HG02623 (cell line): ENCODE results near the gene RHBDD3.
A peak's percentile ranks its signal among the peaks of the same experiment; 100 is the strongest.

Experiments
- ATAC-seq: cut with Tn5 transposase; IDR thresholded peaks from one replicate; pipeline ENCODE4 v1.9.1; 2021; ENCODE audit warnings: moderate library complexity; ENCODE audit not compliant: unreplicated experiment

The RHBDD3 gene

DNA sequence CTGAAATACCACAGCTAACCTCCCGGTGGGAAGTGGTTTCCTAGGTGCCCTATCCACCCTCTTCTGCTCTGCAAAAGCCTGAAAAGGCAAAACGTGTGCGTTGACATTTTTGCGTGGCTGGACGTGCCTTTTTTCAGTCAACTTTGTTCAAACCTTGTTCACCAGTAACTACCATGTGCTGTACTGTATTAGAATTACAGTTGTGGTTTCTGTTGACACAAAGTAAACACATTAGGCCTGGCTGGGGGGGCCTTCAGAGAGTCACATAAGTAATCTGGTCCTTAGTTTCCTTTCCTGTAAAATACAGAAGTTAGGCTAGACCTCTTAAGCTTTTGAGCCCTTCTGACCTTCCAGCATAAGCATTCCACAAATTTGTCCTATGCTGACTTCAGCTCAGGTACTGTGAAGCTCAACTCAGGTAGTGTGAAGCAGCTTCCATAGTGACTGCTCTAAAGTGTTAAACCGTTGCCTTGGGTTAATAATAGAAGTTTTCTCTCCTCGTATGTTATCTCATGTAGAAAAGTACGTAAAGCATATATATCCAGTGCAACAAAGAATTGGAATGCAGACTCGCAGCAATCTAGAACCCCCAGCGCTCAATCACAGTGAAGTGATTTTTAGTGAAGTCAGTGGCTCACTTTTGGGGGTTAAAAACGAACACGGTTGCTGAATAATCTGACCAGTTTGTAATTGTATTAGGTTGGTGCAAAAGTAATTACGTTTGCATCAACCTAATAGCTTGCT lies 2.1 kb upstream of the RHBDD3 start:
- ATAC-seq = no peak

DNA sequence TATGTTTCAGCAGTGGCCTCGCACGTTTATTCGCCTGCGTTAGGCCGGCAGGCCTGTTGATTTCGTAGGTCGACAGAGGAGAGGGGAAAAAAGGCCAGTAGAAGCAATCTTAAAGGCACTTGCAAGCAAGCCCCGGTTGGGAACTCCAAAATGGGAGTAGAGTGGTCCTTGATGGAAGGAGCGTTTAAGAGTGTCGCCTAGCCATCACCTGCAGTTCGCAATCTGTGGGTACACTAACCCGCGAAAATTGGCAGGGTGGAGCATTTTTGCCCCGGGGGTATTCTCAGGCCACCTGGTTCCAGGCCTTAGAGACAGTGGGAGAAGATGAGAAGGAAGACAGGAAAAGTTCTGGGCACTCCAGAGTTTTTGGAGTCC lies 1.4 kb upstream of the RHBDD3 start:
- no peak for ATAC-seq

DNA sequence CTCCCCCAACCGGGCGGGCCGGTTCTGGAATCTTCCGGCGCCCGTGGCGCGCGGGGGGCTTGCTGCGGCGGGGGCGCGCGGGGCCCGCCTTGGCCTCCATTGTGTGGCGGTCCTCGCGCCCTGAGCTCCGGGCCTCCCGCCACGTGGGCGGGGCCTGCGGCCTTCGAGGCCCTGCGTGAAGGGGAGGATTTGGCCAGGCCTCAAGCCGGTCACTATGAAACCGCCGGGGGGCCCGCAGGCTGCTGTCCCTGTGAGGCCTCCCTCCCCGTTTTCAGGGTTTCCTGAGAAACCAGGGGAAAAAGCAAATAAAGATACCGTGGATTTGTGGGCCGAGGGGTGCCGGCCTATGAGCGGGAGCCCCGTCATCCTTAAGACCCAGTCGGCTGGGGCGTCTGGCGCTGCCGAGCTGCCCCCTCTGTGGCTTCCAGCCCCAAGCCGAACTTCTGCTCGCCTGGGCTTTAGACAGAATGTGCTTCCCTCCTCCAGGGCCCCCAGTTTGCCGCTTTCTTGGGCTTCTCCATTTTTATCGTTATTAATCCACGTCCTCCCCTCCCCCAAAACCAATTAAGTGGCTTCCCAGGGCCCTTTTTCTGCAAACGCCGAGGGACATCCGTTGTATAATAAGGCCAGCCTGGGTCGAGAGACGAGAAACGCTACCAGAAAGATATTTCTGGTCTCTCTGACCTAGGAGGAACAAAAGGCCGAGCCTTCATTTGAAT lies 889 bp upstream of the RHBDD3 start:
- ATAC-seq = peak; percentile 9

DNA sequence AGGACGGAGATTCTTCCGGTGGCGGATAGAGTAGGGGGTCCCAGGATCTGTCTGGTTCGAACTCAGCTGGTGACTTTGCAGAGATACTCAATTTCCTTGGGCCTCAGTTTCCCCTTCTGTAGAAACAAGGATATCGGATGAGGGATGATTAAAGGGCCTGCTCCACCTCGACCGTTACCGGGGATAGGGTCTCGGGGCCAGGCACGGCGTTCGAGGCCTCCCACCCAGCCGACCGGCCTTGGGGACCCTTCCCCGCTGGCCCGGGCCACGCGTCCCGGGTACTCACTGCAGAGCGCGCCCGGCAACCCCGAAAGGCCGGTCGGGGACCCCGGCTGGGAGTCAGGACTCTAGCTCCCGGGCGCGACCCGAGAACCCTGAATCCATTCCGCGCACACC lies 321 bp downstream of the RHBDD3 start:
- ATAC-seq = no peak

DNA sequence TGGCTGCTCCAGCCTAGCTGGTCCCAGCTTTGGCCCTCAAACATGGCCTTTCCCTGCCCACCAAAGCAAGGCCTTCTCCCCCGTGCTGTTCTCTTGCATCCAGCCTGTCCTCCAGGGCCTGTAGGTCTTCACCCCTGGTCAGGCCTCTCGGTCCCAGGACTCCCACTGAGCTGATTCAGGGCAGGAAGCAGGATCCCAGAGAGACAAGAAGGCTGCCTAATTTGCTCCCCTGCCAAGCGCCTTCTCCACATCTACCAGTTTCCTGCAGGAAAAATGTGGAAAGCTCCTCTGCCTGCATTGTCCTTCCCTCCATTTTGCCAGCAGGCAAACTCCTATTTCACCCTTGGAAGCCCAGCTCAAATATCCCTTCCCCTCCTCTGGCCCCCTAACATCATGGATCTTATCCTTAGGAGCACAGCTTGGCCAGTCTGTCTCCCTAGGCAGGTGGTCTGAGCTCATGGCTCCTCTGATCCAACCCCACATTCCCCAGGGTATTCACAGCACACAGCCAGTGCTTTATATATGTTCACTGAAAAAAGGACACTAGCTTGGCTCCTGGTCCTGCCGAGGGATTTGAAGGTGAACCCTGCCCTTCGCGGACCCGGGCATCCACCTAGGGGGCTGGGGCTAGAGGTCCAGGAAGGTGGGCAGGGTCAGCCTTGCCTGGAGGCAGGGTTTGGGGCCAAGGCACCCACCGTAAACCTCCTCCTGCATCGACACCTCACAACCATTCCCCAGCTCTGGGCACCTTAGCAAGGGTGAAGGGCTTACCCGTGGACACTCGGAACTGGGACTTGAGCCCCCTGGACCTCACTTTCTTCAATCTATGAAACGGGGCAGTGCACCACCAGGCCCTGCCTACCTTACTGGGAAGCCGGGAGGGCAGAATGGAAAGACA lies 968 bp downstream of the RHBDD3 start:
- ATAC-seq = no peak

DNA sequence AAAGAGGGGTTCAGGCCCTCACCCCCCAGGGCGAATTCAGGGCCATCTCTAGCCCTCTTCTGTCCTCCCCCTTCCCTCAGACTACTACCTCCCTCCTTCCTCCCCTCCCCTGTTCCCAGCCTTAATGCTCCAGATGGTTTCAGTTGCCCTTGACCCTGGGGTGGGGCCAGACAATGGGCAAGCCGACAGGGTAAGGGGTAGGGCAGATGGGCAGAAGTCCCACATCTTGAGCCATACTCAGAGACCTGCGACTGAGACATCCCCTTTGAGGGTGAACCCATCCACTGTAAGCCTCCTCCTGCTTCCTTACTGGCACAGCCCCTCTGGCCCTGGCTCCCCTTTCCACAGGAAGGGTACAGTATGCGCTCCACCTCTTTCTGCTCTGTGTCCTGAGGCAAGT lies 1.9 kb downstream of the RHBDD3 start:
- no peak for ATAC-seq

DNA sequence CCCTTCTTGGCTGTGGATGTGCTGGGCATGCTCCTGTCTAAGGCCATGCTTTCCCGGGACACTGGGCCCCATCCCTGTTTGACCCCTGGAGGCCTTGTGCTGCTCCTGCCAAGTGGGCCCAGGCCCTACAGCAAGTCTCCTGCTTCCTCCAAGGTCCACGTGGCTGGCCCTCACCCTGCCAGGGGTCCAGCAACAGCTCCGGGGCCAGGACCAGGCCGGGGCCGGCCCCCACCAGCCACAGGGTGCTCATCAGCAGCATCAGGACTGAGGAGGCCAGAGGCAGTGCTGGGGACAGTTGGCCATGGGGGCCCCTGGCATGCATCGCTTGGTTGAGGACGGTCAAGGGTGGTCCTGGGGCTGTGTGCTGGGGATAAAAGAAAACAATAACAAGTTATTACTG lies 2.5 kb downstream of the RHBDD3 start:
- no peak for ATAC-seq

DNA sequence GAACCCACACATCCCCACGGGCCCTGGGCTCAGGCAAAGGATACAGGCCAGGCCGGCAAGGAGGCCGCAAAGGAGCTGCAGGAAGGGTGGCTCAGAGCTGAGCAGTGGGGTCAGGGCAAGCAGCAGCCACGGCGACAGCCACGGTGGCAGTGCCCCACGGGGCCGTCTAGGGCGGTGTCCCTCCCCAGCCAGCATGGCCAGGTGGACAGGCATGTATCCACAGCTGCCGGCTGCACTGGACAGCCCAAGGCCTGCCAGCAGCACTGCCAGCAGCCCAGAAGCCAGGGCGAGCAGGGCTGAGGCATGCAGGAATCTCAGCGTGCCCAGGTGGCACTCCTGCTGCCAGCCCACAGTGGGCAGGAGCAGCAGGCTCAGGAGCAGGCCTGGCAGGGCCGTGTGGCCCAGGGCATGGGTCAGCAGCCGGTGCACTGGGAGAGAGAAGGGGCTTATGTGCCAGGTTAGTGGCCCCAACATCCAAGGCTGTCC lies 3.9 kb downstream of the RHBDD3 start:
- no peak for ATAC-seq

DNA sequence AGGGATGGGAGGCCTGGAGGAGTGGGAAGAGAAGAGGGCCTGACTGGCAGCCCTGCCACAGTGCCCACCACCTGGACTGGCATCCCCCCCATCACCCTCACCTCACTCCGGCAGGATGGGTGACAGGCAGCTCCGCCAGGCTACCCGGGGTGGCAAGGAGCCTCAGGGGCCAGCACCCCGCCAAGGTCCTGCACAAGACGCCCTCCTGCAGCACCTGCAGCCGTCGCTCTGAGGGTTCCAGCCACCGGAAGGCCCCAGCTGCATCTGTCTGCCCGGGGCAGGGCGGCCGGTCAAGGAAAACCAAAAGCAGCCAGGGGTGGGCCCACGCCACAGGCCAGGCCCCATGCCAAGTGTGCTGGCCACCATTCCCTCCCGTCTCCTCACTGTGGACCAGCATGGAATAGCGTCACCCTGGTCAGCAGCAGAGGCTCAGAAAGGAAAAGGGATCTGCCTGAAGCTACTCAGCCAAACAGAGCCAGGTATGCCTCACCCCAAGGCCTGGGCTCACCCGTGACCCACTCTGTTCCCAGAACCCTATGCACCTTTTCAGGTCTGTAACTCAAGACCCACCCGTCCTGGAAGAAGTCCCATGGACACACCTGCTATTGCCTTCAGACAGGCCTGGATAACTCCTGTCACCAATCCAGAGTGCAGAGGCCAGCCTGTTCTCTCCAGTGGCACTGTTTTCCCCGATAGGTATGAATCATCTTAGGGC lies 7.0 kb downstream of the RHBDD3 start:
- no peak for ATAC-seq

DNA sequence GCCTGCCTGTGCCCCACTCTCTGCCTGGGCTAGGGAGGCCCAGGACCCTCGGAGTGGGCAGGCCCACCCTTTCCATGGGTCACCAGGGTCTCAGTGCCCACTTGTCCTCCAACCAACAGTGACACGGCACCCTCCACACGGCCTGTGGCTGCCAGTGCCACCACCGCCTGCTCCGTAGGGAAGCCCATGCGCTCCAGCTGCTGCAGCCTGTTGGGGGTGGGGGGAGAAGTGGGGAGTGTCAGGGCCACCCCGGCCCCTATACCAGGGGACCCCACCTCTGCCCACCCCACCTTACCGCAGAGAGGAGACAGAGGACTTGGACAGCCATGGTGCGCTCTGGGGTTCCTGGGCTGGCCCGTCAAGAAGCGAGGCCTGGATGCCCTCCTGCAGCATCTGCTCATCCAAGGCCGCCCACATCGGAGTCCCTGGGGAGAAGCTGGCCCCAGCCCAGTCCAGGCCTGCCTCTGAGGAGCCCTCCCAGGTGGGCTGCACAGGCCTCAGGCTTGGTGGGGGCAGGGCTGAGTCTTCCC lies 7.7 kb downstream of the RHBDD3 start:
- ATAC-seq = no peak

DNA sequence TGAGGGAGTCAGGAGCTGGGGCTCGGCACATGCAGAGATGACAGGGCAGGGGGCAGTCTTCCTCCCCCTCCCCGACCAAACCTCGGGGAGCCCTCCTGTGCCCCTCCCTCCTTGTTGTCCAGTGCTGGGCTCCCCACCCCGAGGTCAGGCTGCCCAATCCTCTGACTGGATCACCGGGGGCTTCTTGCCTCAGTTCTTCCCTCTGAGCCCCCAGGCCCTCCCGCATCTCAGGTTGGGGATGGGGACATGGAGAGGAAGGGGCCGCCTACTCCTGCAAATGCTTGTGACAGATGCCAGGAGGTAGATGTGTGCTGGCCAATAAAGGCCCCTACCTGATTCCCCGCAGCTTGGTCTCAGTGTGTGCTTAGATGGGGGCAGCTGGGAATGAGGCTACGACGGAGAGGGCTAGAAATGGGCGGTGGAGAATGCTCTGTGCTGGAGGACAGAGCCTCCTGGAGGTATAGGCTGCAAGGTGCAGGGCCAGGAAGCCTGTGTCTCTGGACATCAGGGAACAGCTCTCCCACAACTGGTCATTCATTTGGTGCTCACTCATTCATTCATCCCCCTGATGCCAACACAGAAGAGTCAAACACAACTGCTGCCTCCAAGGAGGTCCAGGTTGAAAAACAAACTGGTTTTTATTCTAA lies 8.4 kb downstream of the RHBDD3 start:
- no peak for ATAC-seq

DNA sequence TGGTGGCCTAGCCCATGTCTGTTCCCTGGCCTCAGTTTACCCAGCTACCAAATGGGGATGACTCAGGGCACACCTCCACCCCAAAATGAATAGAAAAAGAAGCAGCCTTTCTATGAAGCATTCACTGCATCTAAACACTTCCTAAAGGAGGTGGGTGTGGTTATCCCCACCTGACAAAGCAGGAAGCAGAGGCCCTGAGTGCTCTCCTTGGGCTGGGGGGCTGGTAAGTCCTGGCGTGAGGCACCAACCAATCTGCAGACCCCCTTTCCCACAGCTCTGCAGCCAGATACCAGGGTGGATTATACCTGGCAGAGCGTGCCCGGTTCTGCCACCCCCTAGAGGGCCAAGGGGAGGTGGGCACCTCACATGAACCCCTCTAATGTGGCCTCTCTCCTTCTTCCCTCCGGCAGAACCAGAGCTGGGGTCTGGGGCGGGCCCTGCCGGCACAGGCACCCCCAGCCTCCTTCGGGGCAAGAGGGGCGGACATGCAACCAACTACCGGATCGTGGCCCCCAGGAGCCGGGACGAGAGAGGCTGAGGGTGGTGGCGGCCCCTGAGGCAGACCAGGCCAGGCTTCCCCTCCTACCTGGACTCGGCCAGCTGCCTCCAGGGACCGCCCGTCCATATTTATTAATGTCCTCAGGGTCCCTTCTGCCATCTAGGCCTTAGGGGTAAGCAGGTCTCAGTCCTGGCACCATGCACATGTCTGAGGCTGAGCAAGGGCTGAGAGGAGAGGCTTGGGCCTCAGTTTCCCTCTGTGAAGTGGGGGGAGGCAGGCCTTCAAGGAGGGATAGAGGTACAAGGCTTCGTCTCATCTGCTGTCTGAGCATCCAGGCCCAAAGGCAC lies 9.2 kb downstream of the RHBDD3 start:
- no peak for ATAC-seq

DNA sequence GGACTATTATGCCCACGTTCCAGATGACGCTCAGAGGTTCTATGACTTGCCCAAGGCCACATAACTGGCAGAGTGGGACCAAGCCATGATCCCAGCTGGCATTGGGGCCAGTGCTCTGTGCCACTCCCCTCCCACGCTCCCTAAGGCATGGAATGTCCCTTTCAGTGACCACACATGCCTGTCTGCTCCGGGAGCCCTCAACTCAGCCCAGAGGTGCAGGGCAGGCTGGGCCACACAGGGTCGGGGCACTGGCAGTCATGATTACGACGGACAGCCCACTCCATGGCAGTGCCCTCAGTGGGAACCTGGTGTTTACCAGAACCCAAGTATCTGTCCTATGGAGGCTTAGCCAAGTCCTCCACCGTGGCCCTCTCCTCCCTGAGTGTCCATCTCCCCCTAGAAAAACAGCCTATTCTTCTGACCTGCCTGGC lies 10.0 kb downstream of the RHBDD3 start:
- no peak for ATAC-seq

DNA sequence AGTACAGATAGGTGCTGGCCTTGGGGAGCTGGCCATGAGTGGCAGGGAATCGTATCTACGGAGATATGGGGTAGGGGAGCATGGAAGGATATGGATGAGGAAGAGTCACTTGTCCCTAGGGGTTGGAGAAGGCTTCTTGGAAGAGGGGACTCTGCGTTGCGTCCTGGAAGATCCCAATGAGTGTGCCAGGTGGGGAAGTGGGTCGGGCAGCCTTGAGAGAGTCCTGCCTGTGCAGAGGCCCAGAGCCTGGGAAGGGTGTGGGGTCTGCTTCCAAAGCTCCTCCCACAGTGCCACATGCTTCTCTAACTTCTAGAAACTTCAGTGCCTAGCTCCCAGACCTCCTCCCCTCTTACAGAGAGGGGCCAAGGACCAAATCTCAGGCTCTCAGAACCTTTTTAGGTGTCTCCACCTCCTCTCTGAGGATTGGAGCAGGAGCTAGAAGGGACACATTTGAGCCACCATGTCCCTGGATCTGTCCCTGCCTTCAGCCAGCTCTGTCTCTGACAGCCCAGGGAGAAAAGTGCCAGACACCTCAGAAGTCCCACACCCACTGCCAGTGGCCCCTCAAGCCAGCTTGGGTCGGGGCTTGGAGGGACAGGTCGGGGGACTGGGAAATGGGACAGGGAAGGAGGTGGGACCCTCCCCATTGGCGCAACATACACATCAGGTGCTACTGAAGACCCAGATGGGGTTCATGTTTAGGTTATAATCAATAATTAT lies 11.0 kb downstream of the RHBDD3 start:
- no peak for ATAC-seq

DNA sequence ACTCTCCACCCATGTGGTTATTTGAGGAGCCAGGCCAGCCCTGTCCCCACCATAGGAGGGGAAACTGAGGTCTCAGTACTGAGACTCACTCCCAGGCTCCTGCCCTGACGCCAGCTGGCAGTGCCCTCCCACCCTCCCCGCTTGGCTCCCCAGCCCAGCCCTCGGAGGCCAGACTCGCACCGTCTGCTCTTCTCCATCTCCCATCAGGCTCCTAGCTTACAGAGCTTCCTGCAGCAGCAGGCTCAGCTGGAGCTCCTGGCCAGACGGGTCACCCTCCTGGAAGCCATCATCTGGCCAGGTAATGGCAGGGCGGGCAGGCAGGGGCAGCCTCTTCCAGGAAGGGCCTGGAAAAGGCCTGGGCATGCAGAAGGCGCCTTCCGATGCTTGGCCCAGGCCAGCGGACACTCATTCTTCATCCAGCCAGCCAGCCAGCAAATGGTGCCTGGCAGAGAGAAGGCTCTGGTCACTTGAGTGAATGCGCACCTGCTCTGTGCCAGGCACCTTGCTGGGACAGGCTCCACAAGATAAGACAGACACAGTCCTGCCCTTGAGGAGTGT lies 12.6 kb downstream of the RHBDD3 start:
- no peak for ATAC-seq

DNA sequence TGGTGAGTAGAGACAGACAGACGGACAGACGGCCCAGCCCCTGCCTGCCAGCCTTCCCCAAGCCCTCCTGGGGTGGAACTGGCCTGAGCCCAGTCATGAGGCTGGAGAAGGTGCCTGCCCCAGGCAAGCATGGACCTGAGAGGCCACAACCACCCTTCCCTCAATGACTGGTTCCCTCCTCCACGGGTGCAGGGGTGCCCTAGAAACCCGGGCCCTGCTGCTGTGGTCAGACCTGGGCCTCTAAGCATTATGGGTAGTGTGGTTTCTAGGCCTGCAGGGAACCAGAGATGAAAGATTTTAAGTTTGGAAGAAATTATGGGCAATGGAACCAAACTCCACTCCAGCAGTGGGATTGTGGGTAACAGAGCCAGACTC lies 13.5 kb downstream of the RHBDD3 start:
- ATAC-seq = no peak

DNA sequence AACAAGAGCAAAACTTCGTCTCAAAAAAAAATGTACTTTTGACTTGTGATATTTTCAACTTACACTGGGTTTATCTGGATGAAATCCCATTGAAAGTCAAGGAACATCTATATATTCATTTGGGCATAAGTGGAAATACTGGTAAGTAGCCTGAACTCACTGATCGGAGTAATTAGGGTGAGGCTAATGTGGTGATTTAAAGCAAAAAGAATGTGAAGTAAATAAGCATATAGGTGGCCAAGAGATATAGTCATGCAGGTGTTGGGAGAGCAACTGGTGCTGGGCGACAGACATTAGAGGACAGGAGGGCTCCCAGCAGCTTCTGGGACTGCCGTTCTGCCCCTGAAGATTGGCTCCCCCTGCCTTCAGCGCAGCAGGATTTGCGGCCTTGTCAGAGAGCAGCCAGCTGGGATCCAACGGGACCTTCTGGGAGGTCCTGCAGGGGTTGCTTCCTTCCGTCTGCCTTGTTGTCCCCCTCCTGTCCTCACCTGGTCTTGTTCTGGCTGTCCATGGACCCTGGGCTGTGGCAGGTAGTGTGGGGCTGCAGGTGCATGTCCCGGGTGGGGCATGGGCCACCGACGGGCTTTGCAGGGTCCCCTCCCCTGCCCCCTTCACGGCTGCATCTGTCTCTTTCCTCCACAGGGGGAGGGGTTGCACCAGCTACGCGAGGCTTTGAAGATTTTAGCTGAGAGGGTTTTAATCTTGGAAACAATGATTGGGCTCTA lies 14.1 kb downstream of the RHBDD3 start:
- ATAC-seq = no peak
